ENCODE data around the gene NGF. TPM values are rescaled to one million over a fixed set of nuclear protein-coding genes. Genes with fewer than 3 reads are reported as not detected.

Gene NGF
- total and polyA plus RNA-seq, 2 of the 8 experiments (the other 6 are each of a cell fraction or from before 2014, with no cell fraction given): 1.6 TPM; not detected in 1

DNA sequence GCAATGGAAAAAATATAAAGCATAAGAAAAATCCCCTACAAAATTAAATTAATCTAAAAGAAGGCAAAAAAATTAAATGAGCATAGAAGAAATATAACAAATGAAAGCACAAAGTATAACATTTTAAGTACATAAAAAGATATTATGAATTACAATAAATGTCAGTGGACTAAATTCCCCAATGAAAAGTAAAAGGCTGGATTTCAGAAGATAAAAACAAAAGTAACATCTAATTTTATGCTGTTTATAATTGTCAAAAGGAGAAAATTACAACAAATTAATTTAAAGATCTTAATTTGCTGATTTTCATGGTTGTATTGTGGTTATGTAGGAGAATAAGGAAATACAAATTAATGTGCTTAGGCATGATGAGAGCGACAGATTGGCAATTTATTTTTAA, 92.8 kb downstream of the NGF start:
- no peak overlapping the region for H2BK5ac ChIP-seq (ENCODE audit: low read depth, low read length)
- H3K56ac ChIP-seq (replicated peaks; ENCODE audit: insufficient read length, low read depth, low read length): no peak overlapping the region
- H2BK12ac ChIP-seq (ENCODE audit: low read depth, low read length): no peak overlapping the region
- H2BK20ac ChIP-seq (ENCODE audit: low read length): no peak overlapping the region
- no peak overlapping the region for H3K23ac ChIP-seq (ENCODE audit: insufficient read length)
- no peak overlapping the region for H3K18ac ChIP-seq (ENCODE audit: extremely low read depth, low read length)
- no peak overlapping the region for H3K4ac ChIP-seq (replicated peaks; ENCODE audit: insufficient read length, low read depth, low read length)
- no peak overlapping the region for H4K5ac ChIP-seq (ENCODE audit: insufficient read length, low read depth, low read length)
- H3K27ac ChIP-seq (ENCODE audit: low read depth, low read length): no peak overlapping the region
- FAIRE-seq (no peak), DNase-seq (ENCODE audit: low read depth in 1 of 2, low spot score in 2 of 2) (no peak)
- no peak for TF ChIP-seq SIX5 (IDR thresholded peaks at IDR 0.05; ENCODE audit: low read depth, low read length)
- TF ChIP-seq SP1 (IDR thresholded peaks at IDR 0.05; ENCODE audit: low read depth, low read length): no peak
- TF ChIP-seq CBX5 (IDR thresholded peaks at IDR 0.05; ENCODE audit: low read depth, low read length): no peak
- TF ChIP-seq, protein P1, sequence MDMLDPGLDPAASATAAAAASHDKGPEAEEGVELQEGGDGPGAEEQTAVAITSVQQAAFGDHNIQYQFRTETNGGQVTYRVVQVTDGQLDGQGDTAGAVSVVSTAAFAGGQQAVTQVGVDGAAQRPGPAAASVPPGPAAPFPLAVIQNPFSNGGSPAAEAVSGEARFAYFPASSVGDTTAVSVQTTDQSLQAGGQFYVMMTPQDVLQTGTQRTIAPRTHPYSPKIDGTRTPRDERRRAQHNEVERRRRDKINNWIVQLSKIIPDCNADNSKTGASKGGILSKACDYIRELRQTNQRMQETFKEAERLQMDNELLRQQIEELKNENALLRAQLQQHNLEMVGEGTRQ (IDR thresholded peaks at IDR 0.05; ENCODE audit: low read length): no peak
- no peak for TF ChIP-seq KDM5A (IDR thresholded peaks at IDR 0.05; ENCODE audit: low read length)
- no peak for TF ChIP-seq SUZ12 (IDR thresholded peaks at IDR 0.05; ENCODE audit: low read length)
- TF ChIP-seq CTBP2 (IDR thresholded peaks at IDR 0.05; ENCODE audit: borderline replicate concordance, insufficient read depth, insufficient read length, low read length): no peak
- no peak for TF ChIP-seq RNF2 (IDR thresholded peaks at IDR 0.05; ENCODE audit: borderline replicate concordance, low read depth, low read length, missing control alignments, poor library complexity, severe bottlenecking)
- no peak for TF ChIP-seq ASH2L (IDR thresholded peaks at IDR 0.05; ENCODE audit: low read length)
- TF ChIP-seq MAFK (IDR thresholded peaks at IDR 0.05; ENCODE audit: low read depth, low read length): no peak
- no peak for TF ChIP-seq CHD2 (IDR thresholded peaks at IDR 0.05; ENCODE audit: low read length)
- no peak for TF ChIP-seq POLR2A (IDR thresholded peaks at IDR 0.05; ENCODE audit: control extremely low read depth in 1 of 2, low read depth in 2 of 2, low read length in 2 of 2)
- no peak for TF ChIP-seq CHD1 (IDR thresholded peaks at IDR 0.05; ENCODE audit: low read depth, low read length)
- no peak for TF ChIP-seq KDM1A (IDR thresholded peaks at IDR 0.05; ENCODE audit: borderline replicate concordance, low read length)
- no peak for TF ChIP-seq SP2 (IDR thresholded peaks at IDR 0.05; ENCODE audit: low read length)
- H3K23me2 ChIP-seq (ENCODE audit: low read depth, low read length): no peaks in the 10 kb centered on the region
- no peaks in the 10 kb centered on the region for H3K4me1 ChIP-seq (replicated peaks in 1 of 4; ENCODE audit: control insufficient read depth in 3 of 4, insufficient read depth in 4 of 4, low read length in 3 of 4)
- no peak overlapping the region for H3K14ac ChIP-seq (ENCODE audit: insufficient read length)
- H4K20me1 ChIP-seq (replicated peaks in 1 of 2; ENCODE audit: control insufficient read depth in 1 of 2, insufficient read depth in 2 of 2, low read length in 2 of 2): no peaks in the 10 kb centered on the region
- H3K9me3 ChIP-seq (ENCODE audit: insufficient read depth in 2 of 2, low read depth in 1 of 2, low read length in 1 of 2): 0 out of 4 replicates have a peak, but pooled peaks cover 0 to 5% of the 10 kb centered on the region in 2 experiments
- no peaks in the 10 kb centered on the region for H3K79me1 ChIP-seq (ENCODE audit: low read depth, low read length)
- CTCF ChIA-PET (ENCODE audit: partially characterized antibody): interaction anchor here (0.7 kb wide), 1 partner anchor 27 kb away, joined by 3 read pairs; no protein-coding TSS in a partner anchor
- no peak overlapping the region for H3K9ac ChIP-seq (replicated peaks in 1 of 4; ENCODE audit: extremely low read depth in 1 of 4, low read depth in 3 of 4, low read length in 3 of 4)
- no peaks in the 10 kb centered on the region for H3K79me2 ChIP-seq (ENCODE audit: control insufficient read depth in 1 of 2, insufficient read depth in 2 of 2, low read length in 2 of 2)
- H4K91ac ChIP-seq (replicated peaks; ENCODE audit: insufficient read length, low read length): no peak overlapping the region
- POLR2A ChIA-PET (ENCODE audit: partially characterized antibody): no interaction called here
- H2AK5ac ChIP-seq (ENCODE audit: low read depth, low read length): no peak overlapping the region
- no peak overlapping the region for H4K8ac ChIP-seq (ENCODE audit: extremely low read depth, insufficient read depth, low read length)
- no peak overlapping the region for H3K4me2 ChIP-seq (ENCODE audit: insufficient read depth in 1 of 2, low read depth in 2 of 2, low read length in 2 of 2)
- H2AFZ ChIP-seq (ENCODE audit: low read length): no peak overlapping the region
- no peak overlapping the region for H2BK15ac ChIP-seq (ENCODE audit: low read length)
- no peak overlapping the region for H2BK120ac ChIP-seq (replicated peaks; ENCODE audit: low read depth, low read length)
- peaks cover 0 to 1% (median 0%) of the 10 kb centered on the region in 4 experiments; a peak in 1 of 7 replicates for H3K27me3 ChIP-seq (replicated peaks in 1 of 4; ENCODE audit: control insufficient read depth in 3 of 4, extremely low read depth in 1 of 4, insufficient read depth in 3 of 4, low read length in 3 of 4)
- WGBS, 2 experiments (ENCODE audit: extremely low coverage in 1 of 2, insufficient coverage in 1 of 2, insufficient read length in 1 of 2, insufficient replicate concordance in 2 of 2, low coverage in 1 of 2, low lambda C conversion rate in 2 of 2, missing lambda C conversion rate in 1 of 2): 92% methylated on average over 1 of the region's 1 CpG; no CpG with 5 or more reads in 1 of the 2 experiments
- H3K36me3 ChIP-seq (ENCODE audit: control insufficient read depth in 2 of 4, insufficient read depth in 4 of 4, low read length in 3 of 4): no peaks in the 10 kb centered on the region
- no peak overlapping the region for H3K4me3 ChIP-seq (ENCODE audit: extremely low read depth in 1 of 4, insufficient read depth in 2 of 4, low read depth in 3 of 4, low read length in 4 of 4)

Data from H1 (cell line).